K562 (cell line): Measurements from ENCODE around the gene EVL. TPM values are rescaled to one million over a fixed set of nuclear protein-coding genes. Genes with fewer than 3 reads are reported as not detected.

Source experiments
- ATAC-seq: fragments of 200-7000 bp; cut with Tn5 transposase; 3 replicates; pipeline ENCODE4 v1.9.1; 2020; ENCODE audit warnings: moderate library complexity
- BruUV-seq: library from RNA; stranded (reverse); fragments of 400-500 nt; replicated peaks from 2 replicates; lab custom pipeline; 2021; lab: Mats Ljungman, UMichigan
- CTCF ChIA-PET: fragments of 300-600 bp; formaldehyde crosslinking; extraction: SDS; loops from one replicate; lab custom pipeline; 2021; ENCODE audit warnings: low intra/inter-chr PET ratio; lab: Yijun Ruan, JAX
- POLR2A ChIA-PET: fragments of 300-600, 350-650 bp; sonication (Branson Sonifier 250); formaldehyde crosslinking; extraction: SDS; loops from one replicate; lab custom pipeline; 2021; ENCODE audit warnings: antibody characterized with exemption, inconsistent platforms; lab: Yijun Ruan, JAX
- DNase-seq, 4 experiments: peaks; one replicate each; pipeline versions ENCODE4 v3.0.0 to v3.0.0-alpha.2; 2011 to 2018; ENCODE audit warnings: low spot score in 3 of 4, mixed read lengths in 3 of 4; ENCODE audit errors: extremely low read depth in 1 of 4
- FAIRE-seq: peaks from 2 replicates; lab custom pipeline; 2011; peaks lifted over from hg19 to GRCh38; lab: Jason Lieb, UNC
- H2AFZ ChIP-seq: 2 replicates; pipeline ENCODE4 v1.6.0; 2011; ENCODE audit warnings: low read depth, low read length, control low read depth, inconsistent platforms
- H3K27ac ChIP-seq: fragments of 200-600 bp; 3 replicates; pipeline ENCODE4 v1.8.0; 2011; ENCODE audit warnings: low read depth, mild to moderate bottlenecking, control low read depth, inconsistent platforms, low read length, moderate library complexity, mixed read lengths; ENCODE audit errors: extremely low read depth
- H3K27me3 ChIP-seq, 2 experiments: fragments of 300-600 bp in 1 of 2; 2 replicates in 1 of 2; 3 replicates in 1 of 2; pipeline versions ENCODE4 v1.6.0 to v1.8.0; 2011; ENCODE audit warnings: inconsistent platforms in 2 of 2, low read length in 2 of 2, mild to moderate bottlenecking in 1 of 2, mixed read lengths in 1 of 2, moderate library complexity in 1 of 2; ENCODE audit not compliant: control insufficient read depth in 2 of 2, insufficient read depth in 2 of 2
- H3K36me3 ChIP-seq: fragments of 300-600 bp; 3 replicates; pipeline ENCODE4 v1.8.0; 2011; ENCODE audit warnings: mild to moderate bottlenecking, low read length, inconsistent platforms; ENCODE audit not compliant: control insufficient read depth, insufficient read depth
- H3K4me1 ChIP-seq, 2 experiments: fragments of 200-600 bp in 1 of 2; replicated peaks in 1 of 2; 2 replicates in 1 of 2; 3 replicates in 1 of 2; pipeline versions ENCODE4 v1.5.1 to v1.8.0; 2011; ENCODE audit warnings: inconsistent platforms in 2 of 2, low read length in 2 of 2, mild to moderate bottlenecking in 1 of 2, mixed read lengths in 1 of 2, moderate library complexity in 1 of 2; ENCODE audit not compliant: control insufficient read depth in 2 of 2, insufficient read depth in 2 of 2
- H3K4me2 ChIP-seq: 2 replicates; pipeline ENCODE4 v1.6.1; 2011; ENCODE audit warnings: low read length, control low read depth, inconsistent platforms, mixed read lengths; ENCODE audit not compliant: insufficient read depth
- H3K4me3 ChIP-seq: fragments of 200-600 bp; sonication (generic), shearing (Covaris generic); 2 replicates; pipeline ENCODE4 v1.5.1; 2016; ENCODE audit warnings: control low read depth, inconsistent platforms
- H3K79me2 ChIP-seq: fragments of 200-600 bp; 3 replicates; pipeline ENCODE4 v1.8.0; 2011; ENCODE audit warnings: low read length, inconsistent platforms; ENCODE audit not compliant: control insufficient read depth, insufficient read depth
- H3K9ac ChIP-seq, 2 experiments: 2 replicates each; pipeline versions ENCODE4 v1.6.0 to v1.6.1; 2011; ENCODE audit warnings: low read depth in 2 of 2, low read length in 2 of 2, control low read depth in 1 of 2, inconsistent platforms in 1 of 2, mild to moderate bottlenecking in 1 of 2, mixed read lengths in 1 of 2; ENCODE audit not compliant: insufficient read depth in 1 of 2
- H3K9me1 ChIP-seq: one replicate; pipeline ENCODE4 v1.6.0; 2011; ENCODE audit warnings: inconsistent platforms, mild to moderate bottlenecking, low read length, moderate library complexity; ENCODE audit not compliant: control insufficient read depth, insufficient read depth
- H3K9me3 ChIP-seq: replicated peaks from 2 replicates; pipeline ENCODE4 v1.5.1; 2011; ENCODE audit warnings: low read depth, low read length, inconsistent platforms; ENCODE audit not compliant: control insufficient read depth, insufficient read depth
- H4K20me1 ChIP-seq: replicated peaks from 2 replicates; pipeline ENCODE4 v1.6.1; 2011; ENCODE audit warnings: low read length, inconsistent platforms, mixed read lengths; ENCODE audit not compliant: control insufficient read depth, insufficient read depth
- CBFA2T3 ChIP-seq: fragments of 450-650 bp; IDR thresholded peaks from 2 replicates; pipeline ENCODE4 v1.6.1; 2017
- E2F3 ChIP-seq: fragments of 250-450 bp; sonication (Bioruptor Pico); IDR thresholded peaks from 2 replicates; pipeline ENCODE4 v1.4.0; 2020; ENCODE audit warnings: mild to moderate bottlenecking
- E2F5 ChIP-seq: sonication (generic); formaldehyde crosslinking; IDR thresholded peaks from 2 replicates; pipeline ENCODE4 v1.8.0; 2022; ENCODE audit warnings: mild to moderate bottlenecking, missing genetic modification reagents
- HNRNPLL ChIP-seq: fragments of 200-400 bp; formaldehyde crosslinking; IDR thresholded peaks from 2 replicates; pipeline ENCODE4 v1.6.1; 2017; ENCODE audit warnings: low read length, low read depth, mild to moderate bottlenecking; ENCODE audit not compliant: poor library complexity, severe bottlenecking
- MAFK ChIP-seq: IDR thresholded peaks from 2 replicates; pipeline ENCODE4 v1.6.1; 2011; ENCODE audit warnings: low read length, improper control_type of control experiment
- PREB ChIP-seq: sonication (generic); formaldehyde crosslinking; IDR thresholded peaks from 2 replicates; pipeline ENCODE4 v1.8.1; 2023; ENCODE audit warnings: mild to moderate bottlenecking, missing genetic modification reagents
- TCF3 ChIP-seq: sonication (generic); formaldehyde crosslinking; IDR thresholded peaks from 2 replicates; pipeline ENCODE4 v1.4.0; 2020; ENCODE audit warnings: mild to moderate bottlenecking, missing genetic modification reagents
- U2AF1 ChIP-seq: fragments of 200-400 bp; formaldehyde crosslinking; optimal IDR thresholded peaks from 2 replicates; pipeline ENCODE3; 2017; ENCODE audit warnings: mild to moderate bottlenecking, low read depth, low read length, moderate library complexity
- ZKSCAN8 ChIP-seq: fragments of 200-800 bp; sonication (Bioruptor generic); IDR thresholded peaks from 2 replicates; pipeline ENCODE4 v1.6.1; 2016; ENCODE audit warnings: missing genetic modification characterization, missing compliant biosample characterization
- ZNF217 ChIP-seq: sonication (generic); formaldehyde crosslinking; IDR thresholded peaks from 2 replicates; pipeline ENCODE4 v1.8.0; 2022; ENCODE audit warnings: mild to moderate bottlenecking, missing genetic modification reagents
- ZNF398 ChIP-seq: fragments of 250-450 bp; sonication (Bioruptor Pico); IDR thresholded peaks from 2 replicates; pipeline ENCODE4 v1.8.0; 2021; ENCODE audit warnings: moderate library complexity, mild to moderate bottlenecking, inconsistent platforms
- ZNF785 ChIP-seq: fragments of 250-450 bp; sonication (Bioruptor Pico); IDR thresholded peaks from 2 replicates; pipeline ENCODE4 v1.4.0; 2020; ENCODE audit warnings: mild to moderate bottlenecking
- WGBS: fragments of 100-300 bp; shearing (Covaris generic); methylation state at CpG from one replicate; pipeline ENCODE4 v1.1.6; 2016; ENCODE audit warnings: low coverage, mixed read lengths; ENCODE audit not compliant: insufficient coverage; ENCODE audit errors: missing lambda C conversion rate; 5-methylcytosine and 5-hydroxymethylcytosine counted together
- in situ Hi-C: fragments of 300-500 bp; cut with MboI; formaldehyde crosslinking; loops from 4 replicates; pipeline ENCODE4 v1.15.0; 2018; ENCODE audit warnings: inconsistent platforms, mixed read lengths
- intact Hi-C: fragments of 100-400 bp; cut with micrococcal nuclease; formaldehyde crosslinking; loops from 2 replicates; pipeline ENCODE4 v1.14.2; 2022
- polyA plus RNA-seq, 8 experiments: library from polyadenylated mRNA; depleted of rRNA in 4 of 8; stranded (reverse) in 5 of 8; unstranded in 3 of 8; fragments of >200 nt; fragmentation: Nextera tagmentation in 2 of 8; fragmentation: Illumina TruSeq in 1 of 8; extraction: Ambion mirVana in 2 of 8; extraction: Trizol in 1 of 8; gene quantifications; 2 replicates each; pipeline versions ENCODE4 v1.2.1 to v1.2.3, GENCODE V29; 2011 to 2014; ENCODE audit warnings: inconsistent platforms in 1 of 8, missing spikeins in 1 of 8
- total RNA-seq, 7 experiments: library from RNA; depleted of rRNA in 6 of 7; stranded (reverse); fragments of >200 nt in 6 of 7; fragmentation: Illumina TruSeq in 2 of 7; extraction: Trizol in 2 of 7; gene quantifications; 2 replicates each; pipeline versions ENCODE4 v1.2.1 to v1.2.3, GENCODE V29; 2011 to 2021; ENCODE audit warnings: low replicate concordance in 1 of 7

Gene EVL
- total and polyA plus RNA-seq, 9 of the 15 experiments (the other 6 are each of a cell fraction or from before 2014, with no cell fraction given): 2.9 to 43.4 (median 23.9) TPM

- intact Hi-C loops (no loop called here), in situ Hi-C loops (no loop called here)
- H3K4me3 ChIP-seq: no peak overlapping the region
- POLR2A ChIA-PET: no interaction called here
- no peak for TF ChIP-seq HNRNPLL
- no peak for TF ChIP-seq ZKSCAN8 (CRISPR knock-in tag)
- no peak for TF ChIP-seq ZNF785 (CRISPR knock-in tag)
- no peak for TF ChIP-seq U2AF1
- no peak for TF ChIP-seq E2F5 (CRISPR knock-in tag)
- TF ChIP-seq ZNF217: no peak
- no peak for TF ChIP-seq TCF3 (CRISPR knock-in tag)
- no peak for TF ChIP-seq PREB (CRISPR knock-in tag)
- no peak for TF ChIP-seq E2F3
- TF ChIP-seq MAFK: no peak
- TF ChIP-seq ZNF398 (CRISPR knock-in tag): no peak
- TF ChIP-seq CBFA2T3: no peak
- H2AFZ ChIP-seq: no peak overlapping the region
- H3K27me3 ChIP-seq: no peaks in the 10 kb centered on the region
- DNase-seq: no peak
- H3K4me1 ChIP-seq: peaks cover 10 to 17% of the 10 kb centered on the region in 2 experiments; a peak in 4 of 5 replicates
- H3K27ac ChIP-seq: no peak overlapping the region
- H3K79me2 ChIP-seq: no peaks in the 10 kb centered on the region
- H3K9me1 ChIP-seq: no peaks in the 10 kb centered on the region
- BruUV-seq: no TSS peak
- no peaks in the 10 kb centered on the region for H3K9me3 ChIP-seq
- FAIRE-seq: no peak
- ATAC-seq: no peak
- no peaks in the 10 kb centered on the region for H4K20me1 ChIP-seq
- H3K36me3 ChIP-seq: no peaks in the 10 kb centered on the region
- no peak overlapping the region for H3K4me2 ChIP-seq
- H3K9ac ChIP-seq: no peak overlapping the region
- CTCF ChIA-PET: no interaction called here
- WGBS: 67% methylated on average over 12 of the region's 12 CpGs
Measured at GRCh38 chr14:100188392-100189030, 123.3 kb downstream of the EVL start.
